Endothelial cell of umbilical vein (primary cell): Measurements from ENCODE around the gene KRTAP10-1. TPM values are rescaled to one million over a fixed set of nuclear protein-coding genes. Genes with fewer than 3 reads are reported as not detected.

Experiments
- BruUV-seq: library from RNA; stranded (reverse); fragments of 400-500 nt; replicated peaks from 2 replicates; lab custom pipeline; 2021; lab: Mats Ljungman, UMichigan
- CTCF ChIA-PET: fragments of 300-600, 350-600 bp; sonication (Branson Sonifier 250); formaldehyde crosslinking; loops from one replicate; lab custom pipeline; 2021; ENCODE audit warnings: antibody characterized with exemption, inconsistent platforms; lab: Charles Lee
- POLR2A ChIA-PET: fragments of 300-600, 350-600 bp; sonication (Branson Sonifier 250); formaldehyde crosslinking; loops from one replicate; lab custom pipeline; 2021; ENCODE audit warnings: antibody characterized with exemption, inconsistent platforms; lab: Charles Lee
- DNase-seq: peaks from one replicate; pipeline ENCODE4 v3.0.0-alpha.2; 2011; ENCODE audit warnings: low read depth, low spot score
- FAIRE-seq: peaks from 2 replicates; lab custom pipeline; 2011; peaks lifted over from hg19 to GRCh38; lab: Jason Lieb, UNC
- H2AFZ ChIP-seq: 2 replicates; pipeline ENCODE4 v1.6.0; 2012; ENCODE audit warnings: low read depth, low read length, control low read depth, inconsistent platforms
- H3K27ac ChIP-seq: 2 replicates; pipeline ENCODE4 v1.5.1; 2011; ENCODE audit warnings: low read depth, mild to moderate bottlenecking, control low read depth, low read length, moderate library complexity; ENCODE audit not compliant: insufficient read depth
- H3K27me3 ChIP-seq, 2 experiments: 2 replicates each; pipeline versions ENCODE4 v1.6.0 to v1.6.1; 2011; ENCODE audit warnings: low read length in 2 of 2, mixed read lengths in 1 of 2; ENCODE audit not compliant: control insufficient read depth in 2 of 2, insufficient read depth in 2 of 2
- H3K36me3 ChIP-seq, 2 experiments: 2 replicates in 1 of 2; 3 replicates in 1 of 2; pipeline ENCODE4 v1.5.1; 2011; ENCODE audit warnings: low read length in 2 of 2, mild to moderate bottlenecking in 1 of 2, moderate library complexity in 1 of 2; ENCODE audit not compliant: control insufficient read depth in 2 of 2, insufficient read depth in 2 of 2; ENCODE audit errors: extremely low read depth in 1 of 2
- H3K4me1 ChIP-seq: 3 replicates; pipeline ENCODE4 v1.5.1; 2011; ENCODE audit warnings: mild to moderate bottlenecking, low read length; ENCODE audit not compliant: control insufficient read depth, insufficient read depth; ENCODE audit errors: extremely low read depth
- H3K4me2 ChIP-seq: 2 replicates; pipeline ENCODE4 v1.6.1; 2011; ENCODE audit warnings: low read length, control low read depth, mixed read lengths; ENCODE audit not compliant: insufficient read depth
- H3K4me3 ChIP-seq, 3 experiments: fragments of 200-600 bp in 1 of 3; sonication (generic), shearing (Covaris generic) in 1 of 3; replicated peaks in 1 of 3; 2 replicates each; pipeline ENCODE4 v1.5.1; 2011 to 2016; ENCODE audit warnings: control low read depth in 3 of 3, low read length in 3 of 3, mild to moderate bottlenecking in 2 of 3, inconsistent platforms in 1 of 3, low read depth in 1 of 3, moderate library complexity in 1 of 3; ENCODE audit not compliant: insufficient read depth in 1 of 3
- H3K79me2 ChIP-seq: 2 replicates; pipeline ENCODE4 v1.6.0; 2012; ENCODE audit warnings: low read length, inconsistent platforms; ENCODE audit not compliant: control insufficient read depth, insufficient read depth
- H3K9ac ChIP-seq: replicated peaks from 2 replicates; pipeline ENCODE3; 2011; ENCODE audit warnings: low read length, control low read depth; ENCODE audit not compliant: insufficient read depth; ENCODE audit errors: extremely low read depth
- H3K9me1 ChIP-seq: replicated peaks from 3 replicates; pipeline ENCODE4 v1.6.0; 2011; ENCODE audit warnings: mild to moderate bottlenecking, low read length; ENCODE audit not compliant: control insufficient read depth, insufficient read depth; ENCODE audit errors: extremely low read depth
- H3K9me3 ChIP-seq: replicated peaks from 2 replicates; pipeline ENCODE4 v1.5.1; 2012; ENCODE audit warnings: low read length, inconsistent platforms; ENCODE audit not compliant: control insufficient read depth, insufficient read depth
- H4K20me1 ChIP-seq: replicated peaks from 2 replicates; pipeline ENCODE3; 2011; ENCODE audit warnings: mild to moderate bottlenecking, low read length; ENCODE audit not compliant: control insufficient read depth, insufficient read depth; ENCODE audit errors: extremely low read depth
- CTCF ChIP-seq, 2 donors: IDR thresholded peaks; 1 replicate in 1 of 2; 2 replicates in 1 of 2; pipeline ENCODE4 v1.5.1; 2011; ENCODE audit warnings: low read length in 2 of 2, mild to moderate bottlenecking in 2 of 2, moderate library complexity in 2 of 2, control low read depth in 1 of 2, inconsistent platforms in 1 of 2, low read depth in 1 of 2; ENCODE audit not compliant: insufficient read depth in 1 of 2; ENCODE audit errors: extremely low read depth in 1 of 2
- EZH2 ChIP-seq: IDR thresholded peaks from 2 replicates; pipeline ENCODE4 v1.6.1; 2012; ENCODE audit warnings: borderline replicate concordance, low read depth, mild to moderate bottlenecking, moderate library complexity, low read length, inconsistent platforms; ENCODE audit not compliant: severe bottlenecking
- FOS ChIP-seq: IDR thresholded peaks from 2 replicates; pipeline ENCODE4 v1.6.1; 2011; ENCODE audit warnings: mild to moderate bottlenecking, low read length, moderate library complexity, borderline replicate concordance; ENCODE audit not compliant: insufficient read depth
- GATA2 ChIP-seq: IDR thresholded peaks from 2 replicates; pipeline ENCODE4 v1.7.0; 2011; ENCODE audit warnings: low read depth, mild to moderate bottlenecking, moderate library complexity, mixed read lengths, low read length; ENCODE audit not compliant: insufficient read length, insufficient read depth
- JUN ChIP-seq: IDR thresholded peaks from 2 replicates; pipeline ENCODE4 v1.6.1; 2011; ENCODE audit warnings: borderline replicate concordance, low read depth; ENCODE audit not compliant: insufficient read length, insufficient read depth
- MAX ChIP-seq: IDR thresholded peaks from 2 replicates; pipeline ENCODE4 v1.6.1; 2011; ENCODE audit not compliant: insufficient read depth, insufficient read length
- MYC ChIP-seq: IDR thresholded peaks from one replicate; pipeline ENCODE4 v1.6.1; 2011; ENCODE audit warnings: mild to moderate bottlenecking, low read depth, low read length
- POLR2A ChIP-seq: IDR thresholded peaks from 2 replicates; pipeline ENCODE4 v1.6.1; 2012; ENCODE audit warnings: low read depth, mild to moderate bottlenecking, control low read depth, low read length
- POLR2AphosphoS5 ChIP-seq: IDR thresholded peaks from 2 replicates; pipeline ENCODE4 v1.6.1; 2012; ENCODE audit warnings: low read depth, mild to moderate bottlenecking, control low read depth, low read length, moderate library complexity; ENCODE audit not compliant: insufficient read depth
- dilution Hi-C: fragments of 300-500 bp; cut with MboI; formaldehyde crosslinking; loops from one replicate; pipeline ENCODE4 v1.15.0; 2019; ENCODE audit warnings: low sequenced_read_pairs; ENCODE audit not compliant: extremely low pct_ligation_motif_present
- intact Hi-C: fragments of 100-400 bp; cut with micrococcal nuclease; formaldehyde crosslinking; loops from one replicate; pipeline ENCODE4 v1.10.0; 2022
- polyA plus RNA-seq, 4 experiments: library from polyadenylated mRNA; depleted of rRNA in 3 of 4; stranded (reverse) in 3 of 4; unstranded in 1 of 4; fragments of >200 nt; gene quantifications; 2 replicates each; pipeline versions ENCODE4 v1.2.1 to v1.2.3, GENCODE V29; 2011 to 2012; ENCODE audit warnings: missing spikeins in 1 of 4
- total RNA-seq: library from RNA; stranded (reverse); gene quantifications from 2 replicates; pipeline ENCODE4 v1.2.3, GENCODE V29; 2021

Gene KRTAP10-1
- total and polyA plus RNA-seq, 2 donors (not counting 3 experiments of a cell fraction or from before 2014, with no cell fraction given): not detected

DNA sequence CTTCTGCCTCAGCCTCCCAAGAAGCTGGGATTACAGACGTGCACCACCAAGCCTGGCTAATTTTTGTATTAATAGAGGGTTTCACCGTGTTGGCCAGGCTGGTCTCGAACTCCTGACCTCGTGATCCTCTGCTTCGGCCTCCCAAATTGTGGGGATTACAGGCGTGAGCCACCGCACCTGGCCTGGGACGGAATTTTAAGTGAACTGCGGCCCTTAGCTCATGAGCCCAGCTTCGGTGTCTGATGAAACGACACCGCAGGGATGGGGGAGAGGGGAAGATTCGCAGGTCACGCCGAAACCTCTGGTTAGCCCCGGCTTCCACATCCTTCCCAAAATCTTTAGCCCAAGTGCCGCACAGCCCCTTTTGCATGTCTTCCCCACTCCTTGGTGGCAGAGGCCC is 45.6 kb downstream of the KRTAP10-1 start:
- no peaks in the 10 kb centered on the region for H3K9me1 ChIP-seq

More for the DNA sequence above, 45.6 kb downstream of the KRTAP10-1 start:
- Histone ChIP-seq H2AFZ (no peak overlapping the region), H3K79me2 (no peaks in the 10 kb centered on the region), H3K4me1 (no peaks in the 10 kb centered on the region), H3K4me3 (no peak overlapping the region), H3K36me3 (no peaks in the 10 kb centered on the region), H3K9ac (no peak overlapping the region), H3K4me2 (no peak overlapping the region), H3K27me3 (peaks cover 2 to 8% of the 10 kb centered on the region in 2 experiments), H4K20me1 (no peaks in the 10 kb centered on the region), H3K27ac (no peak overlapping the region), H3K9me3 (no peaks in the 10 kb centered on the region)
- ChIA-PET CTCF (interaction anchor here (1.1 kb wide), 1 partner anchor 8 kb away, joined by 4 read pairs; no protein-coding TSS in a partner anchor), POLR2A (no interaction called here)
- dilution Hi-C loops: no loop called here
- DNase-seq (no peak), FAIRE-seq (no peak)
- no TSS peak for BruUV-seq
- intact Hi-C loops: no loop called here
- TF ChIP-seq MYC (no peak), POLR2AphosphoS5 (no peak), MAX (no peak), GATA2 (no peak), FOS (no peak), POLR2A (no peak), JUN (no peak), EZH2 (no peak), CTCF (IDR thresholded peaks at IDR 0.05; ENCODE audit: extremely low read depth in 1 of 2, insufficient read depth in 1 of 2, low read depth in 1 of 2, low read length in 2 of 2) (no peak)
